GM12865 (cell line): ENCODE results near the gene DHX34.

Source experiments
- DNase-seq: peaks from one replicate; pipeline ENCODE4 v3.0.0; 2010; ENCODE audit warnings: low read depth
- H3K4me3 ChIP-seq: 2 replicates; pipeline ENCODE4 v1.5.1; 2011; ENCODE audit warnings: mild to moderate bottlenecking, low read depth, low read length, control low read depth
- TF ChIP-seq, protein P1 (sequence below): IDR thresholded peaks from 2 replicates; pipeline ENCODE4 v1.5.1; 2011; ENCODE audit warnings: low read length, control low read depth, low read depth, inconsistent platforms; ENCODE audit not compliant: insufficient read depth; ENCODE audit errors: missing control alignments

DHX34 gene

GRCh38 chr19:47375694-47376588 is 26.8 kb downstream of the DHX34 start:
- no peak for DNase-seq
- TF ChIP-seq, protein P1, sequence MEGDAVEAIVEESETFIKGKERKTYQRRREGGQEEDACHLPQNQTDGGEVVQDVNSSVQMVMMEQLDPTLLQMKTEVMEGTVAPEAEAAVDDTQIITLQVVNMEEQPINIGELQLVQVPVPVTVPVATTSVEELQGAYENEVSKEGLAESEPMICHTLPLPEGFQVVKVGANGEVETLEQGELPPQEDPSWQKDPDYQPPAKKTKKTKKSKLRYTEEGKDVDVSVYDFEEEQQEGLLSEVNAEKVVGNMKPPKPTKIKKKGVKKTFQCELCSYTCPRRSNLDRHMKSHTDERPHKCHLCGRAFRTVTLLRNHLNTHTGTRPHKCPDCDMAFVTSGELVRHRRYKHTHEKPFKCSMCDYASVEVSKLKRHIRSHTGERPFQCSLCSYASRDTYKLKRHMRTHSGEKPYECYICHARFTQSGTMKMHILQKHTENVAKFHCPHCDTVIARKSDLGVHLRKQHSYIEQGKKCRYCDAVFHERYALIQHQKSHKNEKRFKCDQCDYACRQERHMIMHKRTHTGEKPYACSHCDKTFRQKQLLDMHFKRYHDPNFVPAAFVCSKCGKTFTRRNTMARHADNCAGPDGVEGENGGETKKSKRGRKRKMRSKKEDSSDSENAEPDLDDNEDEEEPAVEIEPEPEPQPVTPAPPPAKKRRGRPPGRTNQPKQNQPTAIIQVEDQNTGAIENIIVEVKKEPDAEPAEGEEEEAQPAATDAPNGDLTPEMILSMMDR = no peak
- no peak overlapping the region for H3K4me3 ChIP-seq

- no peak for DNase-seq
- H3K4me3 ChIP-seq = no peak overlapping the region
- TF ChIP-seq, protein P1 = no peak
Measured at GRCh38 chr19:47376589-47377144, 27.6 kb downstream of the DHX34 start.

DNA sequence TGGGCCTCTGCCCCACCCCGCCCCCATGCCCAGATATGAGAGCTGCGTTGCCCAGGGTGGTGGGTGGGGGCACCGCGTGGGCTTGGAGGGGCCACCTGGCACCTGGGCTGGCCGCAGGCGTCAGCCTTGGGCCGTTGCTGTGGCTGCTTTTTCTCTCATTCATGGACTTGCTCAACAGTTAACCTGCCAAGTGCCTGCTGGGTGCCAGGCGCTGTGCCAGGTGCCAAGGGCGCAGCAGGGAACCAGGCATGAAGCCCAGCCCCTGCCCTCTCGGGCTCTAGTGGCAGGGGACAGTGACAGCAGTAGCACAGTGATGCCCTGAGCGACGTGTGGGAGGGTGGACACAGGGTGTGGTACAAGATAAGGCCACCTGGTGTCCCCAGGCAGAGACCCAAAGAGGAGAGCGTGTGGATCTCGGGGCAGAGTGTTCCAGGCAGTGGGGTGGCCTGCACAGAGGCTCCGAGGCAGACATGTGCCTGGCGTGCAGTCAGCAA is 28.1 kb downstream of the DHX34 start:
- TF ChIP-seq, protein P1 = no peak
- no peak overlapping the region for H3K4me3 ChIP-seq
- no peak for DNase-seq

DNA sequence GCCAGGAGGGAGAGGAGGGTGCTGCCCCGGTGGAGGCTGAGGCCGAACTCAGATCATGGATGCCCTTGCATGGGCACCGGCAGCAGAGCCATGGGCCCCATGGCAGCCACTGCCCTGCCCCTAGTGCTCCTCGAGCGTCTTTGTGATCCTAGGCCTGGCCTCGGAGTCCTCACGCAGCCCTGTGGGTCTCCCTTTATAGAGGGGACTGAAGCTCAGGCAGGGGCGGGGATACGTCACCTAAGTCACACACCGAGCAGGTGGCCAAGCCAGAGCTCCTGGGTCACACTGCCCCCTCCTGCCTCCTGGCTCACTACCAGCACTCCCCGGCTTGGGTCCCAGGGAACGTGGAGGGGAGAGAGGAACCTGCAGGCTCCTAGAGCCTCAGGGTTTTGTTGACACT is 28.7 kb downstream of the DHX34 start:
- no peak for DNase-seq
- TF ChIP-seq, protein P1 = no peak

GRCh38 chr19:47378246-47378645 is 29.1 kb downstream of the DHX34 start:
- TF ChIP-seq, protein P1 = no peak
- H3K4me3 ChIP-seq = no peak overlapping the region
- DNase-seq = no peak

More for the DNA sequence above, 28.7 kb downstream of the DHX34 start:
- H3K4me3 ChIP-seq = no peak overlapping the region

DNA sequence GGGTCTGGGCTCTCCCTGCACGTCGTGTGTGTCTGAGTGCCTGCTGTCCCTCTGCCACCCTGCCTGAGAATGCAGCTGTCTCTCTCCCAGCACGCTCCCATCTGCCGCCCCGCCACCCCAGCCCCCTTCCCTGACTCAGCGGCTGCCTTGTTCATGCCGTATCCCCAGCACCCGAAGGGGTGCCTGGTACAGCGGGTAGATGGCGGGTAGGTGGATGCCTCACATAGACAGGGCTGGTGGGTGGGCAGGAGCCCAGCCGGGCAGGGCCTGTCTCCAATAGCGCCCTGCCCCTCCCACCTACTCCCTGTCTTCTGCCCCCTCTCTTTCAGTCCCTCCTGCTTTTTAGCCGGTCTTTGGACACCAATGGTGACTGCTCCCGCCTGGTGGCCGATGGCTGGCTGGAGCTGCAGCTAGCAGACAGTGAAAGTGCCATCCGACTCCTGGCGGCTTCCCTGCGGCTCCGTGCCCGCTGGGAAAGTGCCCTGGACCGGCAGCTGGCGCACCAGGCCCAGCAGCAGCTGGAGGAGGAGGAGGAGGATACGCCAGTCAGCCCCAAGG is 30.3 kb downstream of the DHX34 start:
- TF ChIP-seq, protein P1 = no peak
- no peak overlapping the region for H3K4me3 ChIP-seq
- DNase-seq = no peak
